ENCODE data around the gene NDE1. TPM values are rescaled to one million over a fixed set of nuclear protein-coding genes. Genes with fewer than 3 reads are reported as not detected.
"Not testable (repeated sequence)": the region's sequence is repeated elsewhere in the genome, so short reads cannot be mapped to it uniquely, and the experiment has no call there.

NDE1 gene
- total and polyA plus RNA-seq, 9 of the 15 experiments (the other 6 are each of a cell fraction or from before 2014, with no cell fraction given), result 3.1 to 59.9 (median 30.0) TPM

DNA sequence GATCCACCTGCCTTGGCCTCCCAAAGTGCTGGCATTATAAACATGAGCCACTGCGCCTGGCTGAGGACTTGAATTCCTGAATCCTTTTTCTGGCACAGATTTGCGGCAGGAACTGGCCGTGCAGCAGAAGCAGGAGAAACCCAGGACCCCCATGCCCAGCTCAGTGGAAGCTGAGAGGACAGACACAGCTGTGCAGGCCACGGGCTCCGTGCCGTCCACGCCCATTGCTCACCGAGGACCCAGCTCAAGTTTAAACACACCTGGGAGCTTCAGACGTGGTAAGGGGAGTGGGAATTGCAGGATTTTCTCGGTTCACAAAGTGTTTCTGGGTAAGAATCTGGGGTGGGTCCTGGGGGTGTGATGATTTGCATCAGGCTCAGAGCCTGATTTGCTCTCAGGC lies 41.0 kb downstream of the NDE1 start:
- Histone ChIP-seq H3K9ac (ENCODE audit: insufficient read depth in 1 of 2, low read depth in 2 of 2, low read length in 2 of 2) (no peak overlapping the region; a peak in 1 of 4 replicates), H3K79me2 (ENCODE audit: control insufficient read depth, insufficient read depth, low read length) (no peaks in the 10 kb centered on the region), H3K36me3 (ENCODE audit: control insufficient read depth, insufficient read depth, low read length) (peaks cover 81% of the 10 kb centered on the region; the same call in 2 of the 3 replicates), H3K4me2 (ENCODE audit: insufficient read depth, low read length) (no peak overlapping the region), H3K4me3 (no peak overlapping the region), H3K9me1 (ENCODE audit: control insufficient read depth, insufficient read depth, low read length) (no peaks in the 10 kb centered on the region), H3K9me3 (replicated peaks; ENCODE audit: control insufficient read depth, insufficient read depth, low read depth, low read length) (no peaks in the 10 kb centered on the region), H3K27me3 (ENCODE audit: control insufficient read depth in 2 of 2, insufficient read depth in 2 of 2, low read length in 2 of 2) (no peaks in the 10 kb centered on the region), H3K4me1 (replicated peaks in 1 of 2; ENCODE audit: control insufficient read depth in 2 of 2, insufficient read depth in 2 of 2, low read length in 2 of 2) (no peaks in the 10 kb centered on the region), H3K27ac (ENCODE audit: extremely low read depth, low read depth, low read length) (no peak overlapping the region), H4K20me1 (replicated peaks; ENCODE audit: control insufficient read depth, insufficient read depth, low read length) (no peaks in the 10 kb centered on the region; the same call in 1 of the 2 replicates), H2AFZ (ENCODE audit: low read depth, low read length) (no peak overlapping the region)
- FAIRE-seq (no peak), DNase-seq (ENCODE audit: extremely low read depth in 1 of 4, low spot score in 3 of 4) (no peak), ATAC-seq (no peak)
- BruUV-seq (replicated peaks), result no TSS peak
- intact Hi-C loops (cut with micrococcal nuclease), result no loop called here
- POLR2A ChIA-PET, result interaction anchor here (0.7 to 1.4 kb wide), 2 partner anchors 11 to 26 kb away, joined by 3 to 4 read pairs; no protein-coding TSS in a partner anchor
- 83% methylated on average over 10 of the region's 10 CpGs for WGBS (ENCODE audit: insufficient coverage, low coverage, missing lambda C conversion rate)
- in situ Hi-C loops (cut with MboI), result no loop called here
- TF ChIP-seq TCF15 (CRISPR knock-in tag; IDR thresholded peaks at IDR 0.05) (no peak), NR2F6 (CRISPR knock-in tag; IDR thresholded peaks at IDR 0.05) (no peak), ARID2 (IDR thresholded peaks at IDR 0.05) (no peak)
- CTCF ChIA-PET (ENCODE audit: low intra/inter-chr PET ratio), result no interaction called here

- in situ Hi-C loops (cut with MboI); H3K4me1 ChIP-seq (replicated peaks in 1 of 2; ENCODE audit: control insufficient read depth in 2 of 2, insufficient read depth in 2 of 2, low read length in 2 of 2); H2AFZ ChIP-seq (ENCODE audit: low read depth, low read length); ATAC-seq; H4K20me1 ChIP-seq (replicated peaks; ENCODE audit: control insufficient read depth, insufficient read depth, low read length); H3K9ac ChIP-seq (ENCODE audit: insufficient read depth in 1 of 2, low read depth in 2 of 2, low read length in 2 of 2); DNase-seq (ENCODE audit: extremely low read depth in 1 of 4, low spot score in 3 of 4); H3K27me3 ChIP-seq (ENCODE audit: control insufficient read depth in 2 of 2, insufficient read depth in 2 of 2, low read length in 2 of 2); H3K4me3 ChIP-seq; H3K79me2 ChIP-seq (ENCODE audit: control insufficient read depth, insufficient read depth, low read length); CTCF ChIA-PET (ENCODE audit: low intra/inter-chr PET ratio); FAIRE-seq; BruUV-seq (replicated peaks); H3K9me1 ChIP-seq (ENCODE audit: control insufficient read depth, insufficient read depth, low read length); H3K27ac ChIP-seq (ENCODE audit: extremely low read depth, low read depth, low read length); intact Hi-C loops (cut with micrococcal nuclease); H3K4me2 ChIP-seq (ENCODE audit: insufficient read depth, low read length); H3K9me3 ChIP-seq (replicated peaks; ENCODE audit: control insufficient read depth, insufficient read depth, low read depth, low read length): not testable (repeated sequence)
- H3K36me3 ChIP-seq (ENCODE audit: control insufficient read depth, insufficient read depth, low read length), result peaks cover 80% of the 10 kb centered on the region; the same call in 2 of the 3 replicates
- POLR2A ChIA-PET, result interaction anchor here (0.6 kb wide), 2 partner anchors 15 to 248 kb away, joined by 3 to 4 read pairs; no protein-coding TSS in a partner anchor
- WGBS (ENCODE audit: insufficient coverage, low coverage, missing lambda C conversion rate), result 100% methylated on average over 1 of the region's 1 CpG
Observed at GRCh38 chr16:15692508-15692907, 42.5 kb downstream of the NDE1 start.
